Stimulated activated CD4-positive, alpha-beta T cell treated with anti-CD3 and anti-CD28 coated beads, TNF-alpha, amount 100 ng/mL, for 1 hour (primary cell): ENCODE data around the gene MRNIP.

ENCODE experiments used
- DNase-seq, 3 donors: peaks; one replicate each; pipeline ENCODE4 v3.0.0-alpha.2; 2020; ENCODE audit warnings: low read depth in 3 of 3, low spot score in 1 of 3

The MRNIP gene

GRCh38 chr5:179889885-179890284 lies 31.3 kb upstream of the MRNIP start:
- no peak for DNase-seq

GRCh38 chr5:179887802-179888201 lies 29.2 kb upstream of the MRNIP start:
- no peak for DNase-seq

GRCh38 chr5:179887095-179887494 lies 28.5 kb upstream of the MRNIP start:
- DNase-seq = no peak

GRCh38 chr5:179886190-179886911 lies 27.7 kb upstream of the MRNIP start:
- no peak for DNase-seq

- DNase-seq = no peak
Observed at GRCh38 chr5:179885491-179886090, 27.0 kb upstream of the MRNIP start.

GRCh38 chr5:179883163-179883562 lies 24.5 kb upstream of the MRNIP start:
- no peak for DNase-seq

- DNase-seq = no peak
Observed at GRCh38 chr5:179882338-179882737, 23.7 kb upstream of the MRNIP start.

- no peak for DNase-seq
Observed at GRCh38 chr5:179880848-179881590, 22.4 kb upstream of the MRNIP start.

GRCh38 chr5:179880066-179880650 lies 21.5 kb upstream of the MRNIP start:
- no peak for DNase-seq

- DNase-seq = no peak
Observed at GRCh38 chr5:179879690-179880010, 21.0 kb upstream of the MRNIP start.

GRCh38 chr5:179879003-179879689 lies 20.5 kb upstream of the MRNIP start:
- no peak for DNase-seq

- DNase-seq = no peak
Observed at GRCh38 chr5:179878222-179879002, 19.8 kb upstream of the MRNIP start.

- DNase-seq = no peak
Observed at GRCh38 chr5:179876610-179876952, 18.0 kb upstream of the MRNIP start.

- no peak for DNase-seq
Observed at GRCh38 chr5:179875741-179876609, 17.4 kb upstream of the MRNIP start.

- DNase-seq = no peak
Observed at GRCh38 chr5:179874536-179875292, 16.1 kb upstream of the MRNIP start.

- no peak for DNase-seq
Observed at GRCh38 chr5:179874136-179874535, 15.5 kb upstream of the MRNIP start.

GRCh38 chr5:179873588-179874110 lies 15.0 kb upstream of the MRNIP start:
- no peak for DNase-seq

GRCh38 chr5:179872828-179873575 lies 14.4 kb upstream of the MRNIP start:
- DNase-seq = no peak
